Lower leg skin (tissue), 4 donors: ENCODE measurements around the gene ODC1. TPM values are rescaled to one million over a fixed set of nuclear protein-coding genes. Genes with fewer than 3 reads are reported as not detected.

Source experiments
- DNase-seq, 2 donors: peaks; one replicate each; pipeline ENCODE4 v3.0.0-alpha.2; 2019; ENCODE audit warnings: low spot score in 2 of 2
- H3K4me3 ChIP-seq: fragments of 200-600 bp; sonication (generic); 2 replicates; pipeline ENCODE4 v1.5.1; 2017; ENCODE audit warnings: mild to moderate bottlenecking, low read depth; ENCODE audit not compliant: poor library complexity, severe bottlenecking
- CTCF ChIP-seq, 3 donors: fragments of 450-650 bp; IDR thresholded peaks; one replicate each; pipeline ENCODE4 v1.5.1; 2016; ENCODE audit warnings: antibody characterized with exemption in 3 of 3, mild to moderate bottlenecking in 3 of 3, moderate library complexity in 2 of 3
- POLR2A ChIP-seq, 2 donors: fragments of 450-650 bp; IDR thresholded peaks; one replicate each; pipeline ENCODE4 v1.6.1; 2016 to 2017; ENCODE audit warnings: antibody characterized with exemption in 2 of 2, mild to moderate bottlenecking in 1 of 2, moderate library complexity in 1 of 2
- WGBS, 2 donors: methylation state at CpG; one replicate each; pipeline ENCODE4 v1.1.5; 2018; 5-methylcytosine and 5-hydroxymethylcytosine counted together
- intact Hi-C: fragments of 100-400 bp; cut with DNase I; formaldehyde crosslinking; loops from one replicate; pipeline ENCODE4 v1.15.0; 2023; ENCODE audit warnings: low total_unique reads
- total RNA-seq, 4 donors: library from RNA; depleted of rRNA; stranded (reverse); fragments of >200 nt; gene quantifications; one replicate each; pipeline ENCODE4 v1.1.0, GENCODE V29; 2016

Gene ODC1
- total RNA-seq, 4 donors from 2014 or later, result 11.5 to 19.7 (median 17.8) TPM

- intact Hi-C loops, result no loop called here
- no peak for TF ChIP-seq POLR2A (IDR thresholded peaks at IDR 0.05)
- TF ChIP-seq CTCF (IDR thresholded peaks at IDR 0.05), result no peak
- no peak for DNase-seq
- no peak overlapping the region for H3K4me3 ChIP-seq
- 91 to 92% methylated on average over 2 of the region's 2 CpGs for WGBS, 2 donors
These were observed 23.8 kb upstream of the ODC1 start for GRCh38 chr2:10471955-10472354.

- intact Hi-C loops, result no loop called here
- no peak for DNase-seq
- WGBS, 2 donors, result 73 to 79% methylated on average over 15 of the region's 15 CpGs
- TF ChIP-seq CTCF (IDR thresholded peaks at IDR 0.05) (no peak), POLR2A (IDR thresholded peaks at IDR 0.05) (no peak)
- H3K4me3 ChIP-seq, result no peak overlapping the region
These were observed 23.0 kb upstream of the ODC1 start for GRCh38 chr2:10471046-10471571.

- TF ChIP-seq POLR2A (IDR thresholded peaks at IDR 0.05) (no peak), CTCF (IDR thresholded peaks at IDR 0.05) (no peak)
- intact Hi-C loops, result no loop called here
- H3K4me3 ChIP-seq, result no peak overlapping the region
- 82 to 83% methylated on average over 12 of the region's 12 CpGs for WGBS, 2 donors
- no peak for DNase-seq
These were observed 22.0 kb upstream of the ODC1 start for GRCh38 chr2:10469955-10470608.

GRCh38 chr2:10469301-10469700 is 21.2 kb upstream of the ODC1 start:
- DNase-seq, result no peak
- intact Hi-C loops, result no loop called here
- no peak overlapping the region for H3K4me3 ChIP-seq
- TF ChIP-seq POLR2A (IDR thresholded peaks at IDR 0.05) (no peak), CTCF (IDR thresholded peaks at IDR 0.05) (no peak)
- 90 to 94% methylated on average over 4 of the region's 4 CpGs for WGBS, 2 donors

GRCh38 chr2:10467401-10467800 is 19.3 kb upstream of the ODC1 start:
- H3K4me3 ChIP-seq, result no peak overlapping the region

More at GRCh38 chr2:10467401-10467800, 19.3 kb upstream of the ODC1 start:
- TF ChIP-seq CTCF (IDR thresholded peaks at IDR 0.05) (no peak), POLR2A (IDR thresholded peaks at IDR 0.05) (no peak)
- 84 to 87% methylated on average over 15 of the region's 15 CpGs for WGBS, 2 donors
- intact Hi-C loops, result no loop called here
- no peak for DNase-seq
